Spleen (tissue), 7 donors: ENCODE data around the gene CFAP251.

Source experiments
- POLR2A ChIP-seq, 3 donors: fragments of 450-650 bp; IDR thresholded peaks; one replicate each; pipeline ENCODE4 v1.5.1; 2017; ENCODE audit warnings: antibody characterized with exemption in 3 of 3, mild to moderate bottlenecking in 1 of 3
- POLR2AphosphoS5 ChIP-seq, 3 donors: sonication (generic); formaldehyde crosslinking; IDR thresholded peaks; one replicate each; pipeline ENCODE4 v1.5.1; 2017; ENCODE audit warnings: antibody characterized with exemption in 3 of 3
- TF ChIP-seq, protein P1 (sequence below), 11 experiments: fragments of 200-600 bp in 7 of 11; fragments of 450-650 bp in 4 of 11; sonication (generic) in 4 of 11; IDR thresholded peaks in 8 of 11; conservative IDR thresholded peaks in 3 of 11; 1 replicate in 7 of 11; 2 replicates in 4 of 11; pipeline versions ENCODE4 v1.4.0 to v1.8.0; 2016 to 2021; ENCODE audit warnings: antibody characterized with exemption in 11 of 11, inconsistent platforms in 4 of 11, mild to moderate bottlenecking in 1 of 11
- donor health status: DM: no; HTN: no; CAD: no; lungs with moderate emphysema.
- donor health status: DM: no; HTN: no; CAD: no.
- donor health status: DM: no; HTN: no; CAD: no.

DNA sequence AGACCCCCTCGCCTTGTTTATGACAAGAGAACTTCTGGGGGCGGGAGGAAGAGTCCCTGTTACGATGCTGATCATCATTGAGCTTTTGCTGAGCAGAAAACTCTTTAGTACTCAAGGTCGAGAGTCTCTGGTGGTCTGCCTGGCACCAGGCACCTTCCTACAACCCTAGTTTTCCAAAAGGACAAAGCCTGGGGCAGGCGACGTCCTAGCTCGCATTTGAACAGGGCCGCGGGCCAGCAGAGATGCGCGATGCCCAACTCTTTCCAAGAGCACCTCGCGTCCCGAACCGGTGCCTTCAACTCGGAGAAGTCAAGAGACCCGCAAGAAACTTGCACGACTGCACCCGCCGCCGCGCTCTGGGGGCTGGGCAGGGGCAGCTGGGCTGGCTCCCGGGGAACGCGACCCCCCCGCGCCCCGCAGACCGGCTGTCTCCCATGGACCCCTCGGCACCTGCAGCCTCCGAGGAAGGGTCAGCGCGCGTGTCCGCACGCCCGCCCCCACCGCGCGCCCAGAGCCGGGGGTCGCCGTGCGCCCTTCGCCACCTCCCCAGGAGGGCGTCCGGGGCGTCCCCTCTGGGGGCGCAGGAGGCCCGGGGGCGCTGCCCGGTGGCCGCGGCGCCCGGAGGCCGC, 102.9 kb downstream of the CFAP251 start:
- TF ChIP-seq POLR2AphosphoS5 (IDR thresholded peaks at IDR 0.05) (no peak), POLR2A (IDR thresholded peaks at IDR 0.05) (no peak)
- TF ChIP-seq, protein P1, sequence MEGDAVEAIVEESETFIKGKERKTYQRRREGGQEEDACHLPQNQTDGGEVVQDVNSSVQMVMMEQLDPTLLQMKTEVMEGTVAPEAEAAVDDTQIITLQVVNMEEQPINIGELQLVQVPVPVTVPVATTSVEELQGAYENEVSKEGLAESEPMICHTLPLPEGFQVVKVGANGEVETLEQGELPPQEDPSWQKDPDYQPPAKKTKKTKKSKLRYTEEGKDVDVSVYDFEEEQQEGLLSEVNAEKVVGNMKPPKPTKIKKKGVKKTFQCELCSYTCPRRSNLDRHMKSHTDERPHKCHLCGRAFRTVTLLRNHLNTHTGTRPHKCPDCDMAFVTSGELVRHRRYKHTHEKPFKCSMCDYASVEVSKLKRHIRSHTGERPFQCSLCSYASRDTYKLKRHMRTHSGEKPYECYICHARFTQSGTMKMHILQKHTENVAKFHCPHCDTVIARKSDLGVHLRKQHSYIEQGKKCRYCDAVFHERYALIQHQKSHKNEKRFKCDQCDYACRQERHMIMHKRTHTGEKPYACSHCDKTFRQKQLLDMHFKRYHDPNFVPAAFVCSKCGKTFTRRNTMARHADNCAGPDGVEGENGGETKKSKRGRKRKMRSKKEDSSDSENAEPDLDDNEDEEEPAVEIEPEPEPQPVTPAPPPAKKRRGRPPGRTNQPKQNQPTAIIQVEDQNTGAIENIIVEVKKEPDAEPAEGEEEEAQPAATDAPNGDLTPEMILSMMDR (IDR thresholded peaks at IDR 0.05 in 8 of 11, conservative IDR thresholded peaks at IDR 0.05 in 3 of 11): no peak
